ENCODE measurements around the gene PDE6G.
A peak's percentile ranks its signal among the peaks of the same experiment; 100 is the strongest.
"Not testable (repeated sequence)": the region's sequence is repeated elsewhere in the genome, so short reads cannot be mapped to it uniquely, and the experiment has no call there.

PDE6G gene

GRCh38 chr17:81675515-81676221, 19.3 kb upstream of the PDE6G start:
- H3K4me1 Mint-ChIP-seq, H3K4me3 Mint-ChIP-seq, H3K27ac Mint-ChIP-seq, H3K27me3 Mint-ChIP-seq, H3K36me3 Mint-ChIP-seq, H3K9me3 Mint-ChIP-seq: not testable (repeated sequence)

- Mint-ChIP-seq H3K27me3 (no peaks in the 10 kb centered on the region), H3K36me3 (peaks cover 1% of the 10 kb centered on the region)
Measured at GRCh38 chr17:81673561-81674258, 17.4 kb upstream of the PDE6G start.

GRCh38 chr17:81672954-81673353, 16.6 kb upstream of the PDE6G start:
- Mint-ChIP-seq H3K4me1 (peaks cover 17% of the 10 kb centered on the region), H3K27me3 (no peaks in the 10 kb centered on the region), H3K27ac (no peak overlapping the region), H3K9me3 (no peaks in the 10 kb centered on the region), H3K4me3 (no peak overlapping the region), H3K36me3 (peaks cover 3% of the 10 kb centered on the region)

More at GRCh38 chr17:81673561-81674258, 17.4 kb upstream of the PDE6G start:
- Mint-ChIP-seq H3K4me3 (no peak overlapping the region), H3K4me1 (peaks cover 10% of the 10 kb centered on the region), H3K9me3 (no peaks in the 10 kb centered on the region), H3K27ac (no peak overlapping the region)

- Mint-ChIP-seq H3K4me3 (no peak overlapping the region), H3K27me3 (no peaks in the 10 kb centered on the region), H3K9me3 (no peaks in the 10 kb centered on the region), H3K27ac (no peak overlapping the region), H3K36me3 (peaks cover 3% of the 10 kb centered on the region), H3K4me1 (peaks cover 21% of the 10 kb centered on the region)
Measured at GRCh38 chr17:81672504-81672903, 16.2 kb upstream of the PDE6G start.

GRCh38 chr17:81667754-81668153, 11.4 kb upstream of the PDE6G start:
- Mint-ChIP-seq H3K36me3 (peaks cover 7% of the 10 kb centered on the region), H3K27ac (no peak overlapping the region), H3K4me3 (peak overlapping the region; percentile 99), H3K9me3 (no peaks in the 10 kb centered on the region), H3K27me3 (no peaks in the 10 kb centered on the region), H3K4me1 (peaks cover 44% of the 10 kb centered on the region)

GRCh38 chr17:81666342-81667191, 10.2 kb upstream of the PDE6G start, which contains the start of the genes CCDC137 and OXLD1:
TSS of gene CCDC137 (plus strand) at chr17:81666737. CDS start at chr17:81666767, 30 bp downstream.
TSS of gene OXLD1 (minus strand) at chr17:81666605. CDS start at chr17:81666577, 28 bp downstream.
- H3K36me3 Mint-ChIP-seq: peaks cover 7% of the 10 kb centered on the region
- peak within 1 kb of the TSS; percentile 98 for H3K27ac Mint-ChIP-seq
- no peaks in the 10 kb centered on the region for H3K27me3 Mint-ChIP-seq
- H3K4me1 Mint-ChIP-seq: peaks cover 45% of the 10 kb centered on the region
- H3K9me3 Mint-ChIP-seq: no peaks in the 10 kb centered on the region
- peak within 1 kb of the TSS; percentile 99 for H3K4me3 Mint-ChIP-seq

- Mint-ChIP-seq H3K9me3 (no peaks in the 10 kb centered on the region), H3K27me3 (no peaks in the 10 kb centered on the region), H3K36me3 (peaks cover 7% of the 10 kb centered on the region), H3K4me3 (peak overlapping the region; percentile 99), H3K4me1 (peaks cover 45% of the 10 kb centered on the region), H3K27ac (peak overlapping the region; percentile 98)
Measured at GRCh38 chr17:81666092-81666341, 9.7 kb upstream of the PDE6G start.

- no peaks in the 10 kb centered on the region for H3K27me3 Mint-ChIP-seq
- H3K4me3 Mint-ChIP-seq: peak overlapping the region; percentile 99
- peaks cover 7% of the 10 kb centered on the region for H3K36me3 Mint-ChIP-seq
- H3K27ac Mint-ChIP-seq: peak overlapping the region; percentile 98
- H3K9me3 Mint-ChIP-seq: no peaks in the 10 kb centered on the region
- peaks cover 45% of the 10 kb centered on the region for H3K4me1 Mint-ChIP-seq
Measured at GRCh38 chr17:81665205-81666091, 9.1 kb upstream of the PDE6G start.

GRCh38 chr17:81664051-81664470, 7.7 kb upstream of the PDE6G start:
- H3K27me3 Mint-ChIP-seq: no peaks in the 10 kb centered on the region
- H3K9me3 Mint-ChIP-seq: no peaks in the 10 kb centered on the region
- H3K36me3 Mint-ChIP-seq: peaks cover 6% of the 10 kb centered on the region
- H3K4me3 Mint-ChIP-seq: peak overlapping the region; percentile 30
- H3K27ac Mint-ChIP-seq: no peak overlapping the region
- H3K4me1 Mint-ChIP-seq: peaks cover 41% of the 10 kb centered on the region

- Mint-ChIP-seq H3K27ac (no peak overlapping the region), H3K36me3 (peaks cover 4% of the 10 kb centered on the region), H3K4me3 (no peak overlapping the region), H3K27me3 (no peaks in the 10 kb centered on the region), H3K4me1 (peaks cover 27% of the 10 kb centered on the region), H3K9me3 (no peaks in the 10 kb centered on the region)
Measured at GRCh38 chr17:81662002-81662401, 5.7 kb upstream of the PDE6G start.

GRCh38 chr17:81660441-81660840, 4.1 kb upstream of the PDE6G start:
- no peaks in the 10 kb centered on the region for H3K27me3 Mint-ChIP-seq
- no peaks in the 10 kb centered on the region for H3K9me3 Mint-ChIP-seq
- no peak overlapping the region for H3K4me3 Mint-ChIP-seq
- peaks cover 2% of the 10 kb centered on the region for H3K36me3 Mint-ChIP-seq
- no peak overlapping the region for H3K27ac Mint-ChIP-seq
- peaks cover 13% of the 10 kb centered on the region for H3K4me1 Mint-ChIP-seq

- H3K27me3 Mint-ChIP-seq: no peaks in the 10 kb centered on the region
- no peak overlapping the region for H3K4me3 Mint-ChIP-seq
- no peaks in the 10 kb centered on the region for H3K36me3 Mint-ChIP-seq
- peaks cover 4% of the 10 kb centered on the region for H3K4me1 Mint-ChIP-seq
- H3K27ac Mint-ChIP-seq: no peak overlapping the region
- H3K9me3 Mint-ChIP-seq: no peaks in the 10 kb centered on the region
Measured at GRCh38 chr17:81659038-81659437, 2.7 kb upstream of the PDE6G start.

- Mint-ChIP-seq H3K27ac (no peak overlapping the region), H3K9me3 (no peaks in the 10 kb centered on the region), H3K4me1 (peaks cover 11% of the 10 kb centered on the region), H3K36me3 (no peaks in the 10 kb centered on the region), H3K4me3 (no peak overlapping the region), H3K27me3 (peaks cover under 1% of the 10 kb centered on the region)
Measured at GRCh38 chr17:81656835-81657234, 493 bp upstream of the PDE6G start.

- Mint-ChIP-seq H3K4me1 (peaks cover 13% of the 10 kb centered on the region), H3K27ac (no peak overlapping the region), H3K27me3 (peaks cover 3% of the 10 kb centered on the region), H3K4me3 (no peak overlapping the region), H3K9me3 (no peaks in the 10 kb centered on the region), H3K36me3 (no peaks in the 10 kb centered on the region)
Measured at GRCh38 chr17:81655378-81656117, 794 bp downstream of the PDE6G start.

Data from activated naive CD4-positive, alpha-beta T cell treated with anti-CD3 and anti-CD28 coated beads, Interleukin-2, amount 50 U/mL, for 24 hours (primary cell).